ENCODE measurements around the gene EBI3. TPM values are rescaled to one million over a fixed set of nuclear protein-coding genes. Genes with fewer than 3 reads are reported as not detected.

The EBI3 gene
- total RNA-seq, 1 experiment from 2014 or later = not detected

DNA sequence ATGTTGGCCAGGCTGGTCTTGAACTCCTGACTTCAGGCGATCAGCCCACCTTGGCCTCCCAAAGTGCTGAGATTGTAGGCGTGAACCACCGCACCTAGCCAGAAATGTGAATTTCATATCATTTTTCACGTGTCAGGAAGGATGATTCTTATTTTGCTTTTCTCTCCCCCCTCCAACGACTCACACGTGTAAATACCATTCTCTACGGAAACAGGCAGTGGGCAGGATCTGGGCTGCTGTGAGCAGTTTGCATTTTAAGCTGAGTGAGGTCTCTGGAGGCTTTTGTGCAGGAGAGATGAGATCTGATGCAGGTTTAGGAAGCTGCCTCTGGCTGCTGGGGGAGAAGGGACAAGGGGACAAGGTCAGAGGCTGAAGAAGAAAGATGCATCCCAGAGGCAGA is 35.0 kb upstream of the EBI3 start:
- H3K27me3 ChIP-seq (ENCODE audit: low read length) = peaks cover 13% of the 10 kb centered on the region
- H4K20me1 ChIP-seq (ENCODE audit: low read length) = no peaks in the 10 kb centered on the region
- TF ChIP-seq EZH2 (IDR thresholded peaks at IDR 0.05; ENCODE audit: low read length, unreplicated experiment) (no peak), CTCF (conservative IDR thresholded peaks at IDR 0.05; ENCODE audit: low read depth, low read length) (no peak), EZH2phosphoT487 (IDR thresholded peaks at IDR 0.05; ENCODE audit: borderline replicate concordance, low read length) (no peak)
- ChIA-PET POLR2A (ENCODE audit: unreplicated experiment) (no interaction called here), CTCF (no interaction called here)
- no peak for ATAC-seq
- no peaks in the 10 kb centered on the region for H3K9me3 ChIP-seq (ENCODE audit: low read length)
- H3K79me2 ChIP-seq (ENCODE audit: low read length) = no peaks in the 10 kb centered on the region
- H3K4me3 ChIP-seq (ENCODE audit: low read length) = no peak overlapping the region
- H2AFZ ChIP-seq (ENCODE audit: low read length) = no peak overlapping the region
- no peaks in the 10 kb centered on the region for H3K36me3 ChIP-seq (ENCODE audit: low read depth, low read length)
- DNase-seq = no peak
- H3K4me1 ChIP-seq (ENCODE audit: insufficient read depth, low read length) = no peaks in the 10 kb centered on the region
- H3F3A ChIP-seq (ENCODE audit: low read length, unreplicated experiment) = no peaks in the 10 kb centered on the region
- intact Hi-C loops (cut with micrococcal nuclease) = no loop called here
- H3K9ac ChIP-seq (ENCODE audit: low read length) = no peak overlapping the region
- no peaks in the 10 kb centered on the region for H3K9me2 ChIP-seq (replicated peaks; ENCODE audit: low read length)
- H3K4me2 ChIP-seq (ENCODE audit: low read length) = no peak overlapping the region
- no peak overlapping the region for H3K27ac ChIP-seq (ENCODE audit: low read length)
- no TSS peak for BruUV-seq (replicated peaks)

DNA sequence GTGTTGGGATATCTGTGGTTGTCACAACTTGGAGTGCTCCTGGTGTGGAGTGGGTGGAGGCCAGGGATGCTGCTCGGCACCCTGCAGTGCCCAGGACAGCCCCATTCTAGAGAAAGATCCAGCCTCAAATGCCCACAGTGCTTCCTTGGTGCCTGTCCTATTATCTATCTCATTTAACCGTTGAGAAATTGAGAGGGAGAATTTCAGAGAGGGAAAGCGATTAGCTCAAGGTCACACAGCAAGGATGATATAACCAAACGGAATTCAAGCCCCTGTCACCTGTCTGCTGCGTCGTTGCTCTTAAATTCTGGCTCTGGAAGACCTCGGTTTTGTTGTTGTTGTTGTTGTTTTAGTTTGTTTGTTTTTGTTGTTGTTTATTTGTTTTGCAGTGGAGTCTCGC is 33.3 kb upstream of the EBI3 start:
- no peak overlapping the region for H3K4me3 ChIP-seq (ENCODE audit: low read length)
- no peaks in the 10 kb centered on the region for H3K9me2 ChIP-seq (replicated peaks; ENCODE audit: low read length)
- no peaks in the 10 kb centered on the region for H3F3A ChIP-seq (ENCODE audit: low read length, unreplicated experiment)
- no peaks in the 10 kb centered on the region for H4K20me1 ChIP-seq (ENCODE audit: low read length)
- POLR2A ChIA-PET (ENCODE audit: unreplicated experiment) = no interaction called here
- H3K4me2 ChIP-seq (ENCODE audit: low read length) = no peak overlapping the region
- TF ChIP-seq EZH2phosphoT487 (IDR thresholded peaks at IDR 0.05; ENCODE audit: borderline replicate concordance, low read length) (no peak), EZH2 (IDR thresholded peaks at IDR 0.05; ENCODE audit: low read length, unreplicated experiment) (no peak), CTCF (conservative IDR thresholded peaks at IDR 0.05; ENCODE audit: low read depth, low read length) (no peak)
- H3K27me3 ChIP-seq (ENCODE audit: low read length) = peaks cover 13% of the 10 kb centered on the region
- no peaks in the 10 kb centered on the region for H3K4me1 ChIP-seq (ENCODE audit: insufficient read depth, low read length)
- CTCF ChIA-PET = no interaction called here
- H3K9ac ChIP-seq (ENCODE audit: low read length) = no peak overlapping the region
- no peak for ATAC-seq
- H3K27ac ChIP-seq (ENCODE audit: low read length) = no peak overlapping the region
- no peak for DNase-seq
- no TSS peak for BruUV-seq (replicated peaks)
- no peaks in the 10 kb centered on the region for H3K36me3 ChIP-seq (ENCODE audit: low read depth, low read length)
- no peaks in the 10 kb centered on the region for H3K79me2 ChIP-seq (ENCODE audit: low read length)
- H2AFZ ChIP-seq (ENCODE audit: low read length) = no peak overlapping the region
- intact Hi-C loops (cut with micrococcal nuclease) = no loop called here
- no peaks in the 10 kb centered on the region for H3K9me3 ChIP-seq (ENCODE audit: low read length)

- Histone ChIP-seq H3F3A (ENCODE audit: low read length, unreplicated experiment) (no peaks in the 10 kb centered on the region), H4K20me1 (ENCODE audit: low read length) (no peaks in the 10 kb centered on the region), H3K27me3 (ENCODE audit: low read length) (peaks cover 13% of the 10 kb centered on the region), H3K9me3 (ENCODE audit: low read length) (no peaks in the 10 kb centered on the region), H3K36me3 (ENCODE audit: low read depth, low read length) (no peaks in the 10 kb centered on the region), H3K79me2 (ENCODE audit: low read length) (no peaks in the 10 kb centered on the region), H3K4me3 (ENCODE audit: low read length) (no peak overlapping the region), H3K4me1 (ENCODE audit: insufficient read depth, low read length) (no peaks in the 10 kb centered on the region), H3K27ac (ENCODE audit: low read length) (no peak overlapping the region), H3K9me2 (replicated peaks; ENCODE audit: low read length) (no peaks in the 10 kb centered on the region), H3K9ac (ENCODE audit: low read length) (no peak overlapping the region), H3K4me2 (ENCODE audit: low read length) (no peak overlapping the region), H2AFZ (ENCODE audit: low read length) (no peak overlapping the region)
- ATAC-seq (no peak), DNase-seq (no peak)
- TF ChIP-seq EZH2 (IDR thresholded peaks at IDR 0.05; ENCODE audit: low read length, unreplicated experiment) = no peak
- TF ChIP-seq CTCF (conservative IDR thresholded peaks at IDR 0.05; ENCODE audit: low read depth, low read length) = no peak
- no peak for TF ChIP-seq EZH2phosphoT487 (IDR thresholded peaks at IDR 0.05; ENCODE audit: borderline replicate concordance, low read length)
- no TSS peak for BruUV-seq (replicated peaks)
- ChIA-PET CTCF (no interaction called here), POLR2A (ENCODE audit: unreplicated experiment) (no interaction called here)
- intact Hi-C loops (cut with micrococcal nuclease) = no loop called here
Measured at GRCh38 chr19:4196587-4197148, 32.7 kb upstream of the EBI3 start.

Data from PC-3 (cell line).